A549 (cell line): ENCODE results near the gene ZNF615. TPM values are rescaled to one million over a fixed set of nuclear protein-coding genes. Genes with fewer than 3 reads are reported as not detected.
"Not testable (repeated sequence)": the region's sequence is repeated elsewhere in the genome, so short reads cannot be mapped to it uniquely, and the experiment has no call there.

Source experiments
- ATAC-seq, 2 experiments: fragments of 200-7000 bp in 1 of 2; fragments of >200 bp in 1 of 2; cut with Nextera tagmentation in 1 of 2; cut with Tn5 transposase in 1 of 2; 3 replicates each; pipeline versions ENCODE4 v1.8.0 to v1.9.1; 2018 to 2020; ENCODE audit warnings: mild to moderate bottlenecking in 1 of 2, moderate library complexity in 1 of 2
- CTCF ChIA-PET: fragments of 300-600 bp; sonication (Branson Sonifier 250); formaldehyde crosslinking; extraction: SDS; loops from one replicate; lab custom pipeline; 2021; ENCODE audit warnings: antibody characterized with exemption, inconsistent platforms; lab: Yijun Ruan, JAX
- POLR2A ChIA-PET: fragments of 350-600 bp; formaldehyde crosslinking; extraction: SDS; loops from one replicate; lab custom pipeline; 2021; ENCODE audit warnings: antibody characterized with exemption, inconsistent platforms; lab: Yijun Ruan, JAX
- DNase-seq, 2 experiments: peaks; one replicate each; pipeline versions ENCODE4 v3.0.0 to v3.0.0-alpha.2; 2011 to 2016; ENCODE audit warnings: low read depth in 1 of 2, low spot score in 1 of 2
- FAIRE-seq: peaks from 2 replicates; lab custom pipeline; 2011; peaks lifted over from hg19 to GRCh38; lab: Jason Lieb, UNC
- H3K27ac ChIP-seq, 2 experiments: fragments of >200 bp; sonication (Bioruptor Twin); formaldehyde crosslinking; 3 replicates each; pipeline ENCODE4 v1.5.1; 2016 to 2017
- H3K4me1 ChIP-seq: fragments of >200 bp; sonication (Bioruptor Twin); formaldehyde crosslinking; 3 replicates; pipeline ENCODE4 v1.6.1; 2016
- H3K4me2 ChIP-seq: fragments of >200 bp; sonication (Bioruptor Twin); formaldehyde crosslinking; 3 replicates; pipeline ENCODE4 v1.6.1; 2016
- H3K4me3 ChIP-seq: fragments of >200 bp; sonication (Bioruptor Twin); formaldehyde crosslinking; 3 replicates; pipeline ENCODE4 v1.5.1; 2016
- H3K9me3 ChIP-seq: fragments of >200 bp; sonication (Bioruptor Twin); formaldehyde crosslinking; 3 replicates; pipeline ENCODE4 v1.6.1; 2016
- BHLHE40 ChIP-seq: IDR thresholded peaks from 2 replicates; pipeline ENCODE4 v1.6.1; 2012; ENCODE audit warnings: low read depth, low read length, inconsistent platforms
- CEBPB ChIP-seq, 2 experiments: fragments of >200 bp in 1 of 2; sonication (Bioruptor Twin) in 1 of 2; formaldehyde crosslinking in 1 of 2; IDR thresholded peaks; 2 replicates each; pipeline ENCODE4 v1.6.1; 2012 to 2016
- EP300 ChIP-seq, 2 experiments: fragments of >200 bp; sonication (Bioruptor Twin); formaldehyde crosslinking; IDR thresholded peaks; 2 replicates in 1 of 2; 3 replicates in 1 of 2; pipeline ENCODE4 v1.6.1; 2016 to 2017
- FOXS1 ChIP-seq: fragments of 250-450 bp; sonication (Bioruptor Pico); IDR thresholded peaks from 2 replicates; pipeline ENCODE4 v1.5.0; 2020; ENCODE audit warnings: mild to moderate bottlenecking, moderate library complexity
- GATA3 ChIP-seq: IDR thresholded peaks from 2 replicates; pipeline ENCODE4 v1.6.1; 2012; ENCODE audit warnings: borderline replicate concordance
- HDAC2 ChIP-seq: fragments of 200-600 bp; sonication (generic); IDR thresholded peaks from 2 replicates; pipeline ENCODE4 v1.6.1; 2016
- HOXB13 ChIP-seq: fragments of 250-450 bp; sonication (Bioruptor Pico); IDR thresholded peaks from 2 replicates; pipeline ENCODE4 v1.5.0; 2020; ENCODE audit warnings: low read depth, mild to moderate bottlenecking, moderate library complexity
- JUNB ChIP-seq: fragments of >200 bp; sonication (Bioruptor Twin); formaldehyde crosslinking; IDR thresholded peaks from 2 replicates; pipeline ENCODE4 v1.6.1; 2016
- MAFK ChIP-seq: fragments of 450-650 bp; IDR thresholded peaks from 2 replicates; pipeline ENCODE4 v1.6.1; 2014; ENCODE audit not compliant: partially characterized antibody
- MAZ ChIP-seq: fragments of 150-350 bp; IDR thresholded peaks from 2 replicates; pipeline ENCODE4 v1.6.1; 2014; ENCODE audit warnings: antibody characterized with exemption, low read depth, low read length, borderline replicate concordance
- RAD21 ChIP-seq, 2 experiments: fragments of >200 bp in 1 of 2; sonication (Bioruptor Twin) in 1 of 2; formaldehyde crosslinking in 1 of 2; IDR thresholded peaks in 1 of 2; conservative IDR thresholded peaks in 1 of 2; 2 replicates in 1 of 2; 3 replicates in 1 of 2; pipeline ENCODE4 v1.6.1; 2012 to 2018; ENCODE audit warnings: inconsistent platforms in 1 of 2
- RCOR1 ChIP-seq: fragments of 150-350 bp; IDR thresholded peaks from 2 replicates; pipeline ENCODE4 v1.6.1; 2014; ENCODE audit warnings: antibody characterized with exemption, low read length, low read depth
- RNF2 ChIP-seq: fragments of 200-600 bp; sonication (generic); IDR thresholded peaks from 2 replicates; pipeline ENCODE4 v1.6.1; 2016; ENCODE audit warnings: low read depth, mild to moderate bottlenecking, antibody characterized with exemption, moderate library complexity, borderline replicate concordance
- TP53 ChIP-seq: fragments of 250-450 bp; sonication (Bioruptor Pico); IDR thresholded peaks from 2 replicates; pipeline ENCODE4 v1.5.0; 2021; ENCODE audit warnings: mild to moderate bottlenecking, moderate library complexity
- ZNF302 ChIP-seq: fragments of 250-450 bp; sonication (Bioruptor Pico); IDR thresholded peaks from 2 replicates; pipeline ENCODE4 v1.9.0; 2021; ENCODE audit warnings: inconsistent platforms, mild to moderate bottlenecking, moderate library complexity
- WGBS: methylation state at CpG from one replicate; pipeline ENCODE4 v1.1.6; 2017; ENCODE audit errors: missing lambda C conversion rate; 5-methylcytosine and 5-hydroxymethylcytosine counted together
- polyA plus RNA-seq, 4 experiments: library from polyadenylated mRNA; depleted of rRNA in 3 of 4; stranded (reverse); fragments of >200 nt; fragmentation: RNase III in 1 of 4; extraction: RNeasy Plus Mini Kit Qiagen cat#74134 plus additional on column Dnase treatment in 1 of 4; gene quantifications; 2 replicates in 3 of 4; 3 replicates in 1 of 4; pipeline ENCODE4 v1.2.3, GENCODE V29; 2011 to 2017
- TF ChIP-seq, protein P1 (sequence below): IDR thresholded peaks from 2 replicates; pipeline ENCODE4 v1.6.1; 2012; ENCODE audit warnings: low read depth, borderline replicate concordance
- TF ChIP-seq, protein P2 (sequence below): fragments of 250-450 bp; sonication (Bioruptor Pico); IDR thresholded peaks from 2 replicates; pipeline ENCODE4 v1.5.0; 2020; ENCODE audit warnings: low read depth, mild to moderate bottlenecking, moderate library complexity
- TF ChIP-seq, protein P3 (sequence below): fragments of 250-450 bp; sonication (Bioruptor Pico); IDR thresholded peaks from 2 replicates; pipeline ENCODE4 v1.5.0; 2021; ENCODE audit warnings: mild to moderate bottlenecking, moderate library complexity, borderline replicate concordance

The ZNF615 gene
- polyA plus RNA-seq, 2 of the 4 experiments (the other 2 are of a cell fraction) = 7.5 to 9.4 TPM

DNA sequence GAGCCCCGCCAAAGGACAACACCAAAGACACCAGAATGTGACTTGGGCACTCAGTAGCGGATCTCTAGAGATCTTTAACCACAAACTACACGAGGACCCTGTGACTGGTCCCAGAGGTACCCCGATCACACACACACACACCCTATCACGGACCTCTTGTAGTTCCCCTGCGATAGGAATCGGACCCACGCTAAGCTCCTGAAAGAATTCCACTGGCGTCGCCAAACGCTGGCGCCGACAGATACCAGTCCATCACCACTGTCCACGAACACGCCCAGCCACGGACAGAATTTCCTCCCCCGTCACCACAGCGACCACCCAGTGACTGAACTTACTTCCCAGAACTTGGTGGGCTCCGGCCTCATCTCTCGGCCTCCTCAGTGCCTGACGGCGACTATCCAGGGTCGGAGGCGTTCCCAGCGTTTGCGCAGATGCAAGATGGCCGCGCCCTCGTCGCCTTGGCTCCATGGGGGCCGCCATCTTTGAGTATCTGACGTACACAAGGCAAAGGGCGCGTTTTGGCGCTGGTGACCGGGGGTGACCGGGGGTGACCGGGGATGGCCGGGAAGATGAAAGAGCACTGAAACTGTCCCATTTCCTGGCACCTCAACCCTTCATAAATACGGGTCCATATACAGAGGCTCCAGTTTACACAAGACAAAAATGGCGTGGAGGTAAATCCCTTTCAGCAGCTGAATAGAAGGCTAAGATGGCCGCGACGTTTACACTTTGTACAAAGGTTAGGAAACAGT, at the start of gene ZNF615 (continued):
- TF ChIP-seq HOXB13 (CRISPR knock-in tag) = 0 out of 2 replicates have a peak, but pooled peaks have one; percentile 67
- TF ChIP-seq FOXS1 = 0 out of 2 replicates have a peak, but pooled peaks have one; percentile 30
- TF ChIP-seq EP300 (IDR thresholded peaks at IDR 0.05) = no peak
- no peak for TF ChIP-seq RCOR1
- TF ChIP-seq, protein P1, sequence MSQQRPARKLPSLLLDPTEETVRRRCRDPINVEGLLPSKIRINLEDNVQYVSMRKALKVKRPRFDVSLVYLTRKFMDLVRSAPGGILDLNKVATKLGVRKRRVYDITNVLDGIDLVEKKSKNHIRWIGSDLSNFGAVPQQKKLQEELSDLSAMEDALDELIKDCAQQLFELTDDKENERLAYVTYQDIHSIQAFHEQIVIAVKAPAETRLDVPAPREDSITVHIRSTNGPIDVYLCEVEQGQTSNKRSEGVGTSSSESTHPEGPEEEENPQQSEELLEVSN = no peak
- TF ChIP-seq JUNB = no peak
- TF ChIP-seq MAZ = no peak
- TF ChIP-seq, protein P2, sequence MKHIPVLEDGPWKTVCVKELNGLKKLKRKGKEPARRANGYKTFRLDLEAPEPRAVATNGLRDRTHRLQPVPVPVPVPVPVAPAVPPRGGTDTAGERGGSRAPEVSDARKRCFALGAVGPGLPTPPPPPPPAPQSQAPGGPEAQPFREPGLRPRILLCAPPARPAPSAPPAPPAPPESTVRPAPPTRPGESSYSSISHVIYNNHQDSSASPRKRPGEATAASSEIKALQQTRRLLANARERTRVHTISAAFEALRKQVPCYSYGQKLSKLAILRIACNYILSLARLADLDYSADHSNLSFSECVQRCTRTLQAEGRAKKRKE (CRISPR knock-in tag) = no peak
- TF ChIP-seq RNF2 = no peak
- TF ChIP-seq ZNF302 = no peak
- no peak for TF ChIP-seq GATA3
- no peak for TF ChIP-seq HDAC2
- no peak for TF ChIP-seq RAD21 (conservative IDR thresholded peaks at IDR 0.05 in 1 of 2, IDR thresholded peaks at IDR 0.05 in 1 of 2)
- peak in 1 of 2 experiments; percentile 17; a peak in 1 of 4 replicates for TF ChIP-seq CEBPB (IDR thresholded peaks at IDR 0.05)
- TF ChIP-seq TP53 (CRISPR knock-in tag) = no peak
- TF ChIP-seq MAFK = no peak
- no peak for TF ChIP-seq BHLHE40
- TF ChIP-seq, protein P3, sequence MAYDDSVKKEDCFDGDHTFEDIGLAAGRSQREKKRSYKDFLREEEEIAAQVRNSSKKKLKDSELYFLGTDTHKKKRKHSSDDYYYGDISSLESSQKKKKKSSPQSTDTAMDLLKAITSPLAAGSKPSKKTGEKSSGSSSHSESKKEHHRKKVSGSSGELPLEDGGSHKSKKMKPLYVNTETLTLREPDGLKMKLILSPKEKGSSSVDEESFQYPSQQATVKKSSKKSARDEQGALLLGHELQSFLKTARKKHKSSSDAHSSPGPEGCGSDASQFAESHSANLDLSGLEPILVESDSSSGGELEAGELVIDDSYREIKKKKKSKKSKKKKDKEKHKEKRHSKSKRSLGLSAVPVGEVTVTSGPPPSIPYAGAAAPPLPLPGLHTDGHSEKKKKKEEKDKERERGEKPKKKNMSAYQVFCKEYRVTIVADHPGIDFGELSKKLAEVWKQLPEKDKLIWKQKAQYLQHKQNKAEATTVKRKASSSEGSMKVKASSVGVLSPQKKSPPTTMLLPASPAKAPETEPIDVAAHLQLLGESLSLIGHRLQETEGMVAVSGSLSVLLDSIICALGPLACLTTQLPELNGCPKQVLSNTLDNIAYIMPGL = no peak

DNA sequence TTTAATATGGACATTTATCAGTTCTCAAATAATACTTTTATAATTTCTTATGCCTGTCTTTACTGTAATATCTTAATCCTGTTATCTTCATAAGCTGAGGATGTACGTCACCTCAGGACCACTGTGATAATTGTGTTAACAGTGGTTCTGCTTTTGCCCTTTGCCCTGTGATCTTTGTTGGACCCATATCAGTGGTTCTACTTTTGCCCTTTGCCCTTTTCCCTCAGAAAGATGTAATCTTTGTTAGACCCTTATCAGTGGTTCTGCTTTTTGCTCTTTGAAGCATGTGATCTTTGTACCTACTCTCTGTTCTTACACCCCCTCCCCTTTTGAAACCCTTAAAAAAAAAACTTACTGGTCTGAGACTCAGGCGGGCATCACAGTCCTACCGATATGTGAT, 48.5 kb upstream of the ZNF615 start:
- CTCF ChIA-PET, FAIRE-seq, DNase-seq, POLR2A ChIA-PET, H3K4me2 ChIP-seq, H3K4me3 ChIP-seq, H3K4me1 ChIP-seq, H3K27ac ChIP-seq, ATAC-seq: not testable (repeated sequence)
- H3K9me3 ChIP-seq = peaks cover 55% of the 10 kb centered on the region
- WGBS = 58% methylated on average over 3 of the region's 3 CpGs

DNA sequence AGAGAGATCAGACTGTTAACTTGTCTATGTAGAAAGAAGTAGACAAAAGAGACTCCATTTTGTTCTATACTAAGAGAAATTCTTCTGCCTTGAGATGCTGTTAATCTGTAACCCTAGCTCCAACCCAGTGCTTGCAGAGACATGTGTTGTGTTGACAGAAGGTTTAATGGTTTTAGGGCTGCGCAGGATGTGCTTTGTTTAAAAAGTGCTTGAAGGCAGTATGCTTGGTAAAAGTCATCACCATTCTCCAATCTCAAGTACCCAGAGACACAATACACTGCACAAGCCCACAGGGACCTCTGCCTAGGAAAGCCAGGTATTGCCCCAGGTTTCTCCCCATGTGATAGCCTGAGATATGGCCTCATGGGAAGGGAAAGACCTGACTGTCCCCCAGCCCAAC, 43.7 kb upstream of the ZNF615 start:
- POLR2A ChIA-PET, H3K4me2 ChIP-seq, ATAC-seq, H3K27ac ChIP-seq, DNase-seq, FAIRE-seq, H3K4me1 ChIP-seq, CTCF ChIA-PET, H3K4me3 ChIP-seq: not testable (repeated sequence)
- peaks cover 56% of the 10 kb centered on the region for H3K9me3 ChIP-seq
- 38% methylated on average over 1 of the region's 1 CpG for WGBS
